GM19324 (cell line): Measurements from ENCODE around the gene CHRND.

Experiments used
- ATAC-seq: cut with Tn5 transposase; IDR thresholded peaks from one replicate; pipeline ENCODE4 v1.9.1; 2021; ENCODE audit warnings: mild to moderate bottlenecking, moderate library complexity; ENCODE audit not compliant: unreplicated experiment, low FRiP score

CHRND gene

DNA sequence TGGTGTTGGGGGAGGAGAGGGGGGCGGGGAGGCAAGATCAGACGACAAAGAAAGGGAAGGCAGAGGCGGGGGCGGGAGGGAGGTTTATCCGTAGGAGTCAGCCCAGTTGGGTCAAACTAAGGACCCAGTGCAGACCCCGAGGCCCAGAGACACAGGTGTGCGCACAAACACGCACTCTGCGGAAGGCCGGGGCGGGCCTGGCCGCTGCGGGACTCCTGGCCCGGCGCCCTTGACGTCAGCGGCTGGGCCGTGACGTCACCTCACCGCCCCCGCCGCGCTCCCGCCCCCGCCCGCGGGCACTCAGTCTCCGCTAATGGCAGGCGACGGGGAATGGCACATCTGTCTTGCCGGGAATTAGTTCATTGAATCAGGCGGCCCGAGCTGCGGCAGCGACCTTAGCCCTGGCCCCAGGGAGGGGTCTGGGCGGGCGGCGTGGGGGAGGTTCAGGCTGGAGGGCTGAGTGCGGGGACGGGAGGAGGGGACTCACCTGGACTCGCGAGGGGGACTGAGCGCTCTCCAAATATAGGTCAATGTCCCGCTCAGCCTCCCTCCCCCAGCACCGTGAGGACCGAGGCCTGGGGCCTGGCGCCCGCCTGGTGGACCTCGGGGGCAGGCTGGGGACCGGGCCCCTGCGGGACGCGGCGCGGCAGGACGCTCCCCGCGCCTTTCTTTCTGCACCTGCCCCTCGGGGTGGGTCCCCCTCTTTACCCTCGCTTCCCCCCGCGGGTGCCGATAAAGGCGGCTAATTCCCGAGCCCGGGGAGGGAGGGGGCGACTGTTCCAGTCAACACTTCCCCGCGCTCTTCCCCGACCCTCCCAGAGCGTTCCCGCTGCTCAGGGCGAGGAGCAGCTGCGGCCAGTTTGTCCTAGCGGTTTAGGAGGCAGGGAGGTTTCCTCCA is 22.8 kb upstream of the CHRND start:
- ATAC-seq = no peak

GRCh38 chr2:232503809-232504323 is 22.1 kb upstream of the CHRND start:
- ATAC-seq = no peak

DNA sequence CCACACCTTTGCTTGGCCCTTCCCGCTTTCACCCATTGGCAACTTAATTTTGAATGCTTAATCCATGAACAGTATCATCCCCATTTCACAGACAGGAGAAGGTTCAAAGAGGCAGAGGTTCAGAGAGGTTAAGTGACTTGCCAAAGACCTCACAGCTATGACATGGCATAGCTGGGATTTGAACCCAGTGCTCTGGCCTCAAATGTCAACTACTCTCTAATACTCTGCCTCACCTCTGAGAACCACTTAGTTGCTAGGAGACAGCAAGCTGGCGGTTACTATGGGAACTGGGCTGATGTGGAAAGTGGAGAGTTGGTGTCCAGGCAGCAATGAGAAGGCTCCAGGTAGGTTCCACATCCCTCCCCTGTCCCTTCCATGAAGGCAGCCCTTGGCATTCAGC is 21.5 kb upstream of the CHRND start:
- ATAC-seq = no peak

DNA sequence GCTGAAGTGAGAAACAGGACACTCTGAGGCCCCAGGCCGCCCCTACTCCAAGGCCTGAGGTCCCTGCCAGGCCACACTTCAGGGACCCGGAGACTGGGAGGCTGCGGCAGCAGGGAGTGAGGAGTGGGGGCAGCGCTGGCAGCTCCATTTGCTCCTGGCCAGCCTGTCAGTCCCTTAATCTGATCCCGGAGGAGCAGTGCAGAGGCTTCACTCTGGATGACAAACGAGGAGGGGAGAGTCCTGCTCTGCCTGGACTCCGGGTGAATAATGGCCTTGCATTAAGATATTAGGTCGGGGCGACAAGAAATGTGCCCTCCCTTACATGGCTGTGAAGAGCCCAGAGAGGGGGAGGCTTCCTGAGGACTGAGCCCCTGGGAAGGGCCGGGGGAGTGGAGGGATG is 20.1 kb upstream of the CHRND start:
- no peak for ATAC-seq

GRCh38 chr2:232506709-232507108 is 19.3 kb upstream of the CHRND start:
- no peak for ATAC-seq

DNA sequence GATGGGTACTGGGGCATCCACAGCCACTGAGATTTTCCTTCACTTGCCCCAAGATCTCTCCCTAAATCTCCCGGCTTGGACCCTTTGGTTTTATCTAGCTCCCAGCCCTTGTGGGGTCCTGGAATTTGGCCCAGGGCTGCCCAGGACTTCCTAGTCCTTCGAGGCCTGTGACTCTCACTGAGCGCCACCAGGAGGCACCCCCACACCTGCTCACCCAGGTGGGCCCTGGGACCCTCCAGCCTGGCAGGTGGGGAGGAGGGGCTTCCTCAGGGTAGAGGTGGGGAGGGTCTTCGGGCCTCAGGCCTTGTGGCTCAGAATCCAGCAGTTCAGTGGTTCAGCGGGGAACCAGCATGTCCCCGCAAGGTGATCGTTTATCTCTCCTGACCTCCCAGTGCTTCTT is 17.7 kb upstream of the CHRND start:
- no peak for ATAC-seq

DNA sequence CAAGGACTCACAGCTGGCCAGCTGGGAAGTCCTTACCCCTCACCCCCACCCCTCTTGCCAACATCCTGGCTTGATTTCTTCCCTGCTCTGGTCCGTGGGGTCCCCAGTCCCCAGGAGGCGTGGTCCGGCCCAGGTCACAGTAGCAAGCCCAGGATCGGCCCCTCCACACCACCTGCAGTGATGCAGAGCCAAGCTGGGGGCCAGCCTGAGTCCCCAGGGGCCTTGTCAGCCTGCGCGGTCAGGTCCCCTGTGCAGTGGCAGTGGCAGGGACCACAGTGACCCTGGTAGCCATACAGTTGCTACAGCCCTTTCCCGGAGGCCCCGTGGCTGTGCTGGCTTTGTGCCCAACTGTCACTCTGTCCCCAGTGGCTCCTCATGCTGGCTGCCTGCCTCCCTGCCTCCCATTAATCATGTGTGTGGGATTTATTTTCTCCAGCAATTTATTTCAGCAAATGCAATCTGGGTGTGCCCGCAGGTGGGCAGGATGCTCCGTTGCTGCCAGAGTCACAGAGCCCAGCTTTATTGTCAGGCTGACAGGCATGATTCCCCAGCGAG is 14.5 kb upstream of the CHRND start:
- no peak for ATAC-seq

- ATAC-seq = no peak
These were observed 13.4 kb upstream of the CHRND start for GRCh38 chr2:232512602-232513001.

GRCh38 chr2:232513353-232513752 is 12.6 kb upstream of the CHRND start:
- no peak for ATAC-seq

GRCh38 chr2:232515639-232516038 is 10.3 kb upstream of the CHRND start:
- ATAC-seq = no peak

DNA sequence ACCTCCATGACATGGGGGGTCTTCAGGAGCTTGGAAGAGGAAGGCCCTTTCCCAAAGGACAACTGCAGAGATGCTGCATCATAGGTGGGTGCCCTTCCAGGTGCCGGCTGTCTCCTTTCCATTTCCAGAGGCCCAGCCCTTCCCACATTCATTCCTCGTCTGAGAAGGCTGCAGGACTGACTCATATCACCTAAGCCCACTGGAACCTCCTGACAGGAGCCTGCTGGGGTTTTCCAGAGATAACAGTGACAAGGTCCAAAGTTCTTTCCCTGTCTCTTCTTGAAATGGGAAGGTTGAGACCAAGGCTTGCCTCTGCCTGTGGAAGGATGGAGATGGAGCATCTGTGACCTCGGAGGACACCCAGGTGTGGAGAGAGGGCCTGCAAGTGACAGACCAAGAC is 9.4 kb upstream of the CHRND start:
- ATAC-seq = no peak

DNA sequence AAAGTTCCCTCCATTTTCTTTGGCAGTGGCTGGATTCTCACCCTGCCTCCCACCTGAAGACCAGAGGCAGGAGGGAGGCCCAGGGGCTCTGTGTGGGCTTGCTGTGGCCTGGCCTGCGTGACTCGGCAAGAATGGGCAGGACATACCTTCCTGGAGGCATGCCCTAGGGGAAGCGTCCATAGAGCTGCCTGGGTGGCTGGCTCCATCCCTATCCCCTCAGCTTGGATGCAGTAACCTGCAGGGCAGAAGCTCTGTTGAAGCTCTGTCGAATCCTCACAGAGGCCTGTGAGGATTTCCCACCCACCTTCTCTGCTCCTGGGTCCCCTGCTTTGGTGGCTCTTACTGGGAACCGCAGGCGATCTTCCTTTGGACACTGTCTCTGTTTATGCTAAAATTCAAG is 7.1 kb upstream of the CHRND start:
- no peak for ATAC-seq

DNA sequence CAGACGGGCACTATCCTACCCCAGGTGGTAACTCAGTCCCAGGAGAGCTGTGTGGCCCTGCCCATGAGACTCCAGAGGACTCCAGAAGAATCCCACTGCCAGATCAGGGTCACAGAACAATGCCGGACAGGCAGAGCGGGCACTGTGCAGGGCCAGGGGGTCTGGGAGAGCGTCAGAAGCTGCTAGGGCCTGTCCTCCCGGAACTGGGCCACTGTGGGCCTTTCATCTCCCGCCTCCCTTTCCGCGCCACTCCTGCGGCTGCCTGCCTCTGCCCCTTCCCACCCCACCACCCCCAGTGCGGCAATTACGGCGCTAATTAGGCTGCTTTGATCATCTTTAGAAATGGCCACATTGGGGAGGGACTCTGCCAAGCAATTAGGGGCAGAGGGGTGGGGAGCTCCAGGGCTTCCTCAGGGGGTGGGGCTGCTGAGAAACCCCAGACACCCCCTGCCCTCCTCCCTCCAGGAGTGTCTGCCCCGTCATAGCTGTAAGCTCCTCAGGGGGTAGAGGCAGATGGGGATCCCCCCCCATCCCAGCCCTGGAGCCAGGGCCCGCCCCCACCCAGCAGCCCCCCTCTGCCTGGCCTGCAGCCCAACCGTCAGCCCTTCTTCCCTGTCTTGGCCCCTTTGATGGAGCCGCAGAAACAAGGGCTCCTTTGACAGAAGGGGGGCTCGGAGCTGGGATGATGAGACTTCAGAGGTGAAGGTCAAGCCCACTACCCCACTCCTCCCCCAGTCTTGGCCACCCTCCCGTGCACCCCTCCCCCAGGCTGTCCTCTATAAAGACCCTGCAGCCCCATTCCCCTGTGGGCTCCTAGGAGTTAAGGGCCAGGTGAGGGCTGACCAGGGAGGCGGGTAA is 6.2 kb upstream of the CHRND start, which contains the start of gene PRSS56:
Gene PRSS56 (plus strand): TSS at position 808 of the 858 bp plus-strand sequence. CDS start 211 bp downstream, outside the sequence.
- ATAC-seq = no peak

GRCh38 chr2:232520489-232520888 is 5.5 kb upstream of the CHRND start:
- ATAC-seq = no peak

GRCh38 chr2:232521098-232521497 is 4.9 kb upstream of the CHRND start:
- no peak for ATAC-seq

- no peak for ATAC-seq
These were observed 3.9 kb upstream of the CHRND start for GRCh38 chr2:232521959-232522622.

GRCh38 chr2:232522623-232523401 is 3.1 kb upstream of the CHRND start:
- no peak for ATAC-seq

GRCh38 chr2:232523402-232523681 is 2.6 kb upstream of the CHRND start:
- no peak for ATAC-seq

DNA sequence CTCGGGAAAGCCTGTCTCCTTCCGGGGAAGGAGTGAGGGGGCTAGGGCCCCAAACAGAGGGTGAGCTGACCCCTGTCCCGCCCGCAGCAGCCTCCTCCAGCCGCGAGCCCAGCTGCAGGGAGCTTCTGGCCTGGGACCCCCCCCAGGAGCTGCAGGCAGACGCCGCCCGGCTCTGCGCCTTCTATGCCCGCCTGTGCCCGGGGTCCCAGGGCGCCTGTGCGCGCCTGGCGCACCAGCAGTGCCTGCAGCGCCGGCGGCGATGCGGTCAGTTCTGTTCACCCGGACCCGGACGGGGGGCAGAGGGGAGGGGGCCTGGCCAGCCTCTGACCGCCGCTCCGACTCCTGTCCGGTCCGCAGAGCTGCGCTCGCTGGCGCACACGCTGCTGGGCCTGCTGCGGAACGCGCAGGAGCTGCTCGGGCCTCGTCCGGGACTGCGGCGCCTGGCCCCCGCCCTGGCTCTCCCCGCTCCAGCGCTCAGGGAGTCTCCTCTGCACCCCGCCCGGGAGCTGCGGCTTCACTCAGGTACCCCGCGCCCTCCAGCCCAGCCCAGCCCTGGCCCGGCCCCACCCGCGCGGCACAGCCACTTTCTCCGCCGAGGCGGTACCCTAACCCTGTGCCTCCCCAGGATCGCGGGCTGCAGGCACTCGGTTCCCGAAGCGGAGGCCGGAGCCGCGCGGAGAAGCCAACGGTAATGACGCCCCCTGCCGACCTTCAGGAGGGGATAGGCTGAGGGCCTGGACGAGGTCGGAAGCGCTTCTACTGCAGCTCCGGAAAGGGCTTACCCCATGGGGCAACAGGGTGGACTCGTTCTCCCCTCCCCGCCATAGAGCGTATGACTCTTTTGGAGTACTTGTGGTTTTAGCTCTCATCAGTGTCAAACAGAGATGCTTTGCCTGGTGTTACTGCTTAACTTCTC is 2.0 kb upstream of the CHRND start:
- ATAC-seq = no peak
